Neural cell (in vitro differentiated cells): Measurements from ENCODE around the gene LRMDA. TPM values are rescaled to one million over a fixed set of nuclear protein-coding genes. Genes with fewer than 3 reads are reported as not detected.

ENCODE experiments used
- H2AFZ ChIP-seq: fragments of 200-600, 300-800 bp; sonication (generic), shearing (Covaris generic); 2 replicates; pipeline ENCODE4 v1.6.0; 2014; ENCODE audit warnings: low read depth, mild to moderate bottlenecking, antibody characterized with exemption, low read length, moderate library complexity
- H3F3A ChIP-seq: fragments of 200-600 bp; shearing (Covaris generic); 2 replicates; pipeline ENCODE4 v1.6.1; 2016; ENCODE audit warnings: mild to moderate bottlenecking, moderate library complexity, mixed read lengths, antibody characterized with exemption, low read length; ENCODE audit not compliant: insufficient read depth, poor library complexity, severe bottlenecking
- H3K27ac ChIP-seq: fragments of 200-600, 300-800 bp; sonication (generic), shearing (Covaris generic); 2 replicates; pipeline ENCODE4 v1.5.1; 2014; ENCODE audit warnings: mild to moderate bottlenecking, low read length, moderate library complexity
- H3K27me3 ChIP-seq: fragments of 300-800, 200-600 bp; sonication (generic), shearing (Covaris generic); 2 replicates; pipeline ENCODE4 v1.6.0; 2014; ENCODE audit warnings: mild to moderate bottlenecking, low read depth, low read length, moderate library complexity; ENCODE audit not compliant: insufficient read depth
- H3K36me3 ChIP-seq: fragments of 300-800, 200-600 bp; sonication (generic), shearing (Covaris generic); 2 replicates; pipeline ENCODE4 v1.5.1; 2014; ENCODE audit warnings: mild to moderate bottlenecking, antibody characterized with exemption, low read length, moderate library complexity; ENCODE audit not compliant: insufficient read depth
- H3K4me2 ChIP-seq: fragments of 300-800, 200-600 bp; sonication (generic), shearing (Covaris generic); 2 replicates; pipeline ENCODE4 v1.6.0; 2014; ENCODE audit warnings: mild to moderate bottlenecking, low read length
- H3K4me3 ChIP-seq: fragments of 300-800, 200-600 bp; sonication (generic), shearing (Covaris generic); 2 replicates; pipeline ENCODE4 v1.5.1; 2014; ENCODE audit warnings: mild to moderate bottlenecking, low read length, moderate library complexity
- H3K79me2 ChIP-seq: fragments of 200-600 bp; shearing (Covaris generic); replicated peaks from 2 replicates; pipeline ENCODE4 v1.6.0; 2014; ENCODE audit warnings: mild to moderate bottlenecking, low read length, moderate library complexity; ENCODE audit not compliant: insufficient read depth
- H3K9ac ChIP-seq: fragments of 300-800, 200-600 bp; sonication (generic), shearing (Covaris generic); 2 replicates; pipeline ENCODE4 v1.6.1; 2016; ENCODE audit warnings: mild to moderate bottlenecking, low read length, mixed read lengths
- H3K9me2 ChIP-seq: fragments of 200-600 bp; shearing (Covaris generic); 2 replicates; pipeline ENCODE4 v1.6.1; 2016; ENCODE audit warnings: mild to moderate bottlenecking, low read length, mixed read lengths; ENCODE audit not compliant: insufficient read depth
- H3K9me3 ChIP-seq: fragments of 200-600, 300-800 bp; sonication (generic), shearing (Covaris generic); 2 replicates; pipeline ENCODE4 v1.6.1; 2016; ENCODE audit warnings: mild to moderate bottlenecking, mixed run types, low read length, moderate library complexity, mixed read lengths
- H4K20me1 ChIP-seq: fragments of 200-600 bp; shearing (Covaris generic); 2 replicates; pipeline ENCODE4 v1.6.1; 2016; ENCODE audit warnings: mild to moderate bottlenecking, mixed run types; ENCODE audit not compliant: insufficient read depth
- CTCF ChIP-seq: fragments of 450-650 bp; IDR thresholded peaks from 2 replicates; pipeline ENCODE4 v1.5.1; 2014; ENCODE audit warnings: antibody characterized with exemption, mild to moderate bottlenecking, moderate library complexity; ENCODE audit not compliant: poor library complexity, severe bottlenecking
- EP300 ChIP-seq: fragments of 450-650 bp; conservative IDR thresholded peaks from 2 replicates; pipeline ENCODE4 v1.6.1; 2014; ENCODE audit warnings: antibody characterized with exemption, mild to moderate bottlenecking, moderate library complexity; ENCODE audit not compliant: poor library complexity, severe bottlenecking
- EZH2 ChIP-seq: fragments of 200-600, 300-800 bp; shearing (Covaris generic), sonication (generic); IDR thresholded peaks from 2 replicates; pipeline ENCODE4 v1.6.1; 2014; ENCODE audit warnings: antibody characterized with exemption, low read length, borderline replicate concordance, mild to moderate bottlenecking; ENCODE audit not compliant: insufficient read depth, poor library complexity, severe bottlenecking
- MXI1 ChIP-seq: fragments of 450-650 bp; conservative IDR thresholded peaks from 2 replicates; pipeline ENCODE4 v1.6.1; 2014; ENCODE audit warnings: antibody characterized with exemption, mild to moderate bottlenecking; ENCODE audit not compliant: poor library complexity, severe bottlenecking
- POLR2AphosphoS5 ChIP-seq: IDR thresholded peaks from 2 replicates; pipeline ENCODE4 v1.6.1; 2012
- RAD21 ChIP-seq: fragments of 450-650 bp; conservative IDR thresholded peaks from 2 replicates; pipeline ENCODE4 v1.6.1; 2014; ENCODE audit warnings: antibody characterized with exemption, mild to moderate bottlenecking, moderate library complexity
- REST ChIP-seq: IDR thresholded peaks from 2 replicates; pipeline ENCODE4 v1.6.1; 2012; ENCODE audit warnings: borderline replicate concordance
- SMC3 ChIP-seq: fragments of 450-650 bp; conservative IDR thresholded peaks from 2 replicates; pipeline ENCODE4 v1.6.1; 2014; ENCODE audit warnings: antibody characterized with exemption, mild to moderate bottlenecking, moderate library complexity; ENCODE audit not compliant: poor library complexity
- TAF1 ChIP-seq: IDR thresholded peaks from 2 replicates; pipeline ENCODE4 v1.6.1; 2012; ENCODE audit warnings: low read depth
- polyA plus RNA-seq: library from polyadenylated mRNA; depleted of rRNA; stranded (reverse); fragments of >200 nt; gene quantifications from 2 replicates; pipeline ENCODE4 v1.2.3, GENCODE V29; 2014

The LRMDA gene
- polyA plus RNA-seq, 1 donor from 2014 or later: 5.6 TPM

- Histone ChIP-seq H3K27ac (no peak overlapping the region), H3K9ac (no peak overlapping the region), H4K20me1 (no peaks in the 10 kb centered on the region), H2AFZ (no peak overlapping the region), H3K9me2 (no peaks in the 10 kb centered on the region), H3F3A (no peaks in the 10 kb centered on the region), H3K79me2 (no peaks in the 10 kb centered on the region), H3K9me3 (no peaks in the 10 kb centered on the region), H3K4me3 (no peak overlapping the region), H3K4me2 (no peak overlapping the region), H3K27me3 (no peaks in the 10 kb centered on the region), H3K36me3 (no peaks in the 10 kb centered on the region)
- no peak for TF ChIP-seq REST
- TF ChIP-seq RAD21: no peak
- TF ChIP-seq TAF1: no peak
- TF ChIP-seq SMC3: no peak
- TF ChIP-seq MXI1: no peak
- no peak for TF ChIP-seq POLR2AphosphoS5
- no peak for TF ChIP-seq EP300
- no peak for TF ChIP-seq CTCF
- no peak for TF ChIP-seq EZH2
Observed at GRCh38 chr10:75422913-75423312, 8.5 kb upstream of the LRMDA start.

- TF ChIP-seq POLR2AphosphoS5: no peak
- TF ChIP-seq EP300: no peak
- no peak for TF ChIP-seq RAD21
- TF ChIP-seq EZH2: no peak
- TF ChIP-seq SMC3: no peak
- no peak for TF ChIP-seq REST
- H3K9ac ChIP-seq: no peak overlapping the region
- no peaks in the 10 kb centered on the region for H4K20me1 ChIP-seq
- no peaks in the 10 kb centered on the region for H3K27me3 ChIP-seq
- H3K27ac ChIP-seq: no peak overlapping the region
- H3K9me3 ChIP-seq: no peaks in the 10 kb centered on the region
- no peak overlapping the region for H3K4me2 ChIP-seq
- no peaks in the 10 kb centered on the region for H3K9me2 ChIP-seq
- no peak overlapping the region for H3K4me3 ChIP-seq
- no peak overlapping the region for H2AFZ ChIP-seq
- no peaks in the 10 kb centered on the region for H3K36me3 ChIP-seq
- no peaks in the 10 kb centered on the region for H3K79me2 ChIP-seq
- no peaks in the 10 kb centered on the region for H3F3A ChIP-seq
Observed at GRCh38 chr10:75424571-75424970, 6.9 kb upstream of the LRMDA start.
